Measurements from ENCODE around the gene PRSS36. TPM values are rescaled to one million over a fixed set of nuclear protein-coding genes. Genes with fewer than 3 reads are reported as not detected.
A peak's percentile ranks its signal among the peaks of the same experiment; 100 is the strongest.

The PRSS36 gene
- total RNA-seq, 1 donor from 2014 or later: 0.52 TPM

DNA sequence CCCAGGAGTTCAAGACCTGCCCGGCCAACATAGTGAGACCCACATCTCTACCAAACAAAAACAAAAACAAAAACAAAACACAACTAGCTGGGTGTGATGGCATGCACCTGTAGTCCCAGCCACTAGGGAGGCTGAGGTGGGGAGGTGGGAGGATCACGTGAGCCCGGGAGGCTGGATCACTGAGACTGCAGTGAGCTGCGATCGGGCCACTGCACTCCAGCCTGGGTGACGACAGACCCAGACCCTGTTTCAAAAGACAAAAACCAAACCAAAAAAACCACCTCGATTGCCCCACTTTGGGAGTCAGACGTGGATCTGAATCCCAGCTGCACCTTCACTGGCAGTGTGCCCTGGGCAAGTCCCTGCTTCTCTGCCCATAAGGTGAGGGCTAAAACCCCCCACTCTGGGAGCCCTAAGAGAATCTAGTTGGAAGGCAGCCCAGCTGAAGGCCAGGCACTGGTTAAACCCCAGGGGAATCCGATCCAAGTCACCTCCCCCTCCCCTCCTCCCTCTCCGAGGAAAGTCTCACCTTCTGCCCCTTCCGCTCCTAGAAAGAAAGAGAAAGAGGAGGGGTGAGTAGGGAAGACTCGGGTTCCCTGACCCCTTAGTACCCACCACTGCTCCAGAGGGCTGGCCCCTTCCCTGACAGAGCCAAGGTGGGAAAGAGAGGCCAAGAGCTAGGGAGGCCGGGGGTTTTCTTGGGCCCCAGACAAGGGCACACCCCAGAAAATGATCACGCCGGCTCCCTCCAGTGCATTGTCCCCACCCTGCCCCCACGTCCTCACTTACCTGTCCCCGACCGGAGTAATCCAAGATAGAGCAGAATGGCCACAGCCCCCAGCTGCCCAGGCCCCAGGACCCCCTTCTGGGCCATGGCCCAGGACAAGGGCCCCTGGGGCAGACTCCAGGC, 15.0 kb downstream of the PRSS36 start:
- Histone ChIP-seq H3K27me3 (ENCODE audit: control insufficient read depth in 3 of 3, insufficient read depth in 3 of 3, low read length in 3 of 3) (no peaks in the 10 kb centered on the region), H3K36me3 (ENCODE audit: control insufficient read depth in 3 of 3, insufficient read depth in 3 of 3, low read length in 3 of 3) (peaks cover 14 to 27% (median 26%) of the 10 kb centered on the region in 3 donors), H3K4me1 (ENCODE audit: control insufficient read depth in 3 of 3, insufficient read depth in 3 of 3, low read length in 3 of 3) (peaks cover 13 to 24% (median 14%) of the 10 kb centered on the region in 3 donors), H3K9ac (ENCODE audit: low read depth in 1 of 3, low read length in 3 of 3) (peak overlapping the region in 1 of 3 donors; percentile 8), H3K27ac (ENCODE audit: low read depth, low read length) (no peak overlapping the region), H3K9me3 (ENCODE audit: control insufficient read depth in 3 of 3, low read length in 3 of 3) (no peaks in the 10 kb centered on the region), H3K4me3 (ENCODE audit: low read length in 3 of 3) (no peak overlapping the region)

- H3K9me3 ChIP-seq (ENCODE audit: control insufficient read depth in 3 of 3, low read length in 3 of 3): no peaks in the 10 kb centered on the region
- H3K4me1 ChIP-seq (ENCODE audit: control insufficient read depth in 3 of 3, insufficient read depth in 3 of 3, low read length in 3 of 3): peaks cover 18 to 28% (median 19%) of the 10 kb centered on the region in 3 donors
- no peak overlapping the region for H3K27ac ChIP-seq (ENCODE audit: low read depth, low read length)
- H3K27me3 ChIP-seq (ENCODE audit: control insufficient read depth in 3 of 3, insufficient read depth in 3 of 3, low read length in 3 of 3): no peaks in the 10 kb centered on the region
- H3K36me3 ChIP-seq (ENCODE audit: control insufficient read depth in 3 of 3, insufficient read depth in 3 of 3, low read length in 3 of 3): peaks cover 21 to 35% (median 34%) of the 10 kb centered on the region in 3 donors
- H3K4me3 ChIP-seq (ENCODE audit: low read length in 3 of 3): no peak overlapping the region
- H3K9ac ChIP-seq (ENCODE audit: low read depth in 1 of 3, low read length in 3 of 3): peak overlapping the region in 1 of 3 donors; percentile 8
These were observed 15.7 kb downstream of the PRSS36 start for GRCh38 chr16:31134091-31134571.

DNA sequence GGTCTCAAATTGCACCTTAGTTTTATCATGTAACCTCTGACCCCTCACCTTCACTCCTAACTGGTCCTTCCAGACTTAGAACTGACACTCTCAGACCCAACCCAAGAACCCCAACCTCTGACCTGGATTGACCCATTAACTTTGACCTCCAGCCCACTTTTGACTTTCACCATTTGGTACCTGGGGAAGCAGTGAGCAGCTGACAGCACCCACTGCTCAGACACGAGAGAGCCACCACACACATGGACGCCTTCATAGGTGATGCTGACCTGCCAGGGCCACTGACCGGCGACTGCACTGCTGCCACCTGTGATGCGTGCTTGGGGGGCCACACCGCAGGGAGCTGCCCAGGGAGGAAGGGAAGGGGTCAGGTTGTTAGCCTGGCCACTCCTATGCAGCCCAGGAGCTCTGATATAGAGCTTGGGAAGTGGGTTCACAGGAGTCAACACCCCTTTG, 16.8 kb downstream of the PRSS36 start:
- Histone ChIP-seq H3K4me3 (ENCODE audit: low read length in 3 of 3) (no peak overlapping the region), H3K27ac (ENCODE audit: low read depth, low read length) (no peak overlapping the region), H3K36me3 (ENCODE audit: control insufficient read depth in 3 of 3, insufficient read depth in 3 of 3, low read length in 3 of 3) (peaks cover 22 to 43% (median 35%) of the 10 kb centered on the region in 3 donors), H3K9ac (ENCODE audit: low read depth in 1 of 3, low read length in 3 of 3) (no peak overlapping the region), H3K9me3 (ENCODE audit: control insufficient read depth in 3 of 3, low read length in 3 of 3) (no peaks in the 10 kb centered on the region), H3K4me1 (ENCODE audit: control insufficient read depth in 3 of 3, insufficient read depth in 3 of 3, low read length in 3 of 3) (peaks cover 17 to 27% (median 18%) of the 10 kb centered on the region in 3 donors), H3K27me3 (ENCODE audit: control insufficient read depth in 3 of 3, insufficient read depth in 3 of 3, low read length in 3 of 3) (no peaks in the 10 kb centered on the region)

DNA sequence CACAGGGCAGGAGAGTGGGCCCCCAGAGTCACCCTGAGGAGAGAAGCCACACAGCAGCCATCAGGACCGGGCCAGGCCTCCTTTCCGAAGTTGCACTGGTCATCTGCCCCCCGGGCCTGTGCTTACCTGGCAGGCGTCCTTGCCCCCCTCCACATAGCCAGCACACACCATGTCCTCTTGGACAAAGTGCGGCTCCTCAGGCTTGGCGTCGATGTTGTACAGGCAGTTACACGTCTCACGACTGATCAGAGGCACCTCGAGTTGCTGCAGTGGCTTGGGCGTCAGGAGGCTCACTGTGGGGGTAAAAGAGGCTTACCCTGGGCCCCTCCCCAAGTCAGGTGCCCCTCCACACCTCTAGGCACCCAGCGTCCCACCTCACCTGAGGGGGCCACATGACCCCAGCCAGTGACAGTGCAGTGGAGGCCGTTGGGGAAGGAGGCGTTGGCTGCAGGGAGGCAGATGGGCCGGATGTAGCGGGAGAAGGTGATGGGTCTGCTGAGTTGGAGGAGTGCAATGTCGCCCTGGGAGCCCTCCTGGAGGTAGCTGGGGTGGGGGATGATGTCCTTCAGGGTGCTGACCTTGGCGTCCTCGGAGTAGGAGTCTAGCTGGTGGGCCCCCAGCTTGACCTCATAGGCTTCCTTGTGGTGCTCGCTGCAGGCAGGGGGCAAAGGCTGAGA, 17.4 kb downstream of the PRSS36 start:
- H3K36me3 ChIP-seq (ENCODE audit: control insufficient read depth in 3 of 3, insufficient read depth in 3 of 3, low read length in 3 of 3): peaks cover 27 to 49% (median 41%) of the 10 kb centered on the region in 3 donors
- peaks cover 23 to 32% (median 23%) of the 10 kb centered on the region in 3 donors for H3K4me1 ChIP-seq (ENCODE audit: control insufficient read depth in 3 of 3, insufficient read depth in 3 of 3, low read length in 3 of 3)
- no peaks in the 10 kb centered on the region for H3K27me3 ChIP-seq (ENCODE audit: control insufficient read depth in 3 of 3, insufficient read depth in 3 of 3, low read length in 3 of 3)
- H3K9ac ChIP-seq (ENCODE audit: low read depth in 1 of 3, low read length in 3 of 3): no peak overlapping the region
- no peak overlapping the region for H3K27ac ChIP-seq (ENCODE audit: low read depth, low read length)
- no peaks in the 10 kb centered on the region for H3K9me3 ChIP-seq (ENCODE audit: control insufficient read depth in 3 of 3, low read length in 3 of 3)
- no peak overlapping the region for H3K4me3 ChIP-seq (ENCODE audit: low read length in 3 of 3)

GRCh38 chr16:31131841-31132271, 18.0 kb downstream of the PRSS36 start:
- H3K9me3 ChIP-seq (ENCODE audit: control insufficient read depth in 3 of 3, low read length in 3 of 3): no peaks in the 10 kb centered on the region
- H3K27me3 ChIP-seq (ENCODE audit: control insufficient read depth in 3 of 3, insufficient read depth in 3 of 3, low read length in 3 of 3): no peaks in the 10 kb centered on the region
- H3K27ac ChIP-seq (ENCODE audit: low read depth, low read length): no peak overlapping the region
- H3K4me3 ChIP-seq (ENCODE audit: low read length in 3 of 3): no peak overlapping the region
- H3K4me1 ChIP-seq (ENCODE audit: control insufficient read depth in 3 of 3, insufficient read depth in 3 of 3, low read length in 3 of 3): peaks cover 29 to 38% (median 29%) of the 10 kb centered on the region in 3 donors
- peaks cover 33 to 55% (median 46%) of the 10 kb centered on the region in 3 donors for H3K36me3 ChIP-seq (ENCODE audit: control insufficient read depth in 3 of 3, insufficient read depth in 3 of 3, low read length in 3 of 3)
- no peak overlapping the region for H3K9ac ChIP-seq (ENCODE audit: low read depth in 1 of 3, low read length in 3 of 3)

GRCh38 chr16:31131416-31131815, 18.4 kb downstream of the PRSS36 start:
- Histone ChIP-seq H3K9me3 (ENCODE audit: control insufficient read depth in 3 of 3, low read length in 3 of 3) (no peaks in the 10 kb centered on the region), H3K27me3 (ENCODE audit: control insufficient read depth in 3 of 3, insufficient read depth in 3 of 3, low read length in 3 of 3) (no peaks in the 10 kb centered on the region), H3K9ac (ENCODE audit: low read depth in 1 of 3, low read length in 3 of 3) (no peak overlapping the region), H3K4me3 (ENCODE audit: low read length in 3 of 3) (no peak overlapping the region), H3K4me1 (ENCODE audit: control insufficient read depth in 3 of 3, insufficient read depth in 3 of 3, low read length in 3 of 3) (peaks cover 32 to 41% (median 33%) of the 10 kb centered on the region in 3 donors), H3K27ac (ENCODE audit: low read depth, low read length) (no peak overlapping the region), H3K36me3 (ENCODE audit: control insufficient read depth in 3 of 3, insufficient read depth in 3 of 3, low read length in 3 of 3) (peaks cover 37 to 56% (median 48%) of the 10 kb centered on the region in 3 donors)

DNA sequence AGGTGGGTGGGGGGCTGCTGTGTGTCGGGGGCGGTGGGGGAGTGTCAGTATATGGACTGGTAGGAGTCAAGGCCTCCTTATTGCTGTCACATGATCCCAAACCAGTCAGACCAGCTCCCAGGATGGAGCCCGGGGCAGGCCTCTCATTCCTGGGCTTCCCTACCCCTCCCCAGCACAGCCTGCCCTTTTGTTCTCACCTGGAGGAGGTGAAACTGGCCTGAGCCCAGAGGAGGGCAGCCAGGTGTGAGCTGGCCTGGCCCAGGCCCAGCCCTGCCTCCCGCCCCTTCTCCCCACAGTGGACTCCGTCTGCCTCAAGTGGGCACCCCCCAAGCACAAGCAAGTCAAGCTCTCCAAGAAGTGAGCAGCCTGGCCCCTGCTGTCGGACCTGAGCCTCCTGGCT, 19.0 kb downstream of the PRSS36 start:
- H3K9ac ChIP-seq (ENCODE audit: low read depth in 1 of 3, low read length in 3 of 3): no peak overlapping the region
- no peak overlapping the region for H3K4me3 ChIP-seq (ENCODE audit: low read length in 3 of 3)
- H3K27ac ChIP-seq (ENCODE audit: low read depth, low read length): no peak overlapping the region
- H3K4me1 ChIP-seq (ENCODE audit: control insufficient read depth in 3 of 3, insufficient read depth in 3 of 3, low read length in 3 of 3): peaks cover 35 to 43% (median 35%) of the 10 kb centered on the region in 3 donors
- no peaks in the 10 kb centered on the region for H3K9me3 ChIP-seq (ENCODE audit: control insufficient read depth in 3 of 3, low read length in 3 of 3)
- H3K27me3 ChIP-seq (ENCODE audit: control insufficient read depth in 3 of 3, insufficient read depth in 3 of 3, low read length in 3 of 3): no peaks in the 10 kb centered on the region
- H3K36me3 ChIP-seq (ENCODE audit: control insufficient read depth in 3 of 3, insufficient read depth in 3 of 3, low read length in 3 of 3): peaks cover 41 to 56% (median 48%) of the 10 kb centered on the region in 3 donors

- Histone ChIP-seq H3K9me3 (ENCODE audit: control insufficient read depth in 3 of 3, low read length in 3 of 3) (no peaks in the 10 kb centered on the region), H3K4me1 (ENCODE audit: control insufficient read depth in 3 of 3, insufficient read depth in 3 of 3, low read length in 3 of 3) (peaks cover 35 to 43% (median 35%) of the 10 kb centered on the region in 3 donors), H3K9ac (ENCODE audit: low read depth in 1 of 3, low read length in 3 of 3) (no peak overlapping the region), H3K36me3 (ENCODE audit: control insufficient read depth in 3 of 3, insufficient read depth in 3 of 3, low read length in 3 of 3) (peaks cover 45 to 56% (median 48%) of the 10 kb centered on the region in 3 donors), H3K27ac (ENCODE audit: low read depth, low read length) (no peak overlapping the region), H3K27me3 (ENCODE audit: control insufficient read depth in 3 of 3, insufficient read depth in 3 of 3, low read length in 3 of 3) (no peaks in the 10 kb centered on the region), H3K4me3 (ENCODE audit: low read length in 3 of 3) (no peak overlapping the region)
These were observed 19.5 kb downstream of the PRSS36 start for GRCh38 chr16:31130336-31130891.

- Histone ChIP-seq H3K4me1 (ENCODE audit: control insufficient read depth in 3 of 3, insufficient read depth in 3 of 3, low read length in 3 of 3) (peaks cover 35 to 39% (median 35%) of the 10 kb centered on the region in 3 donors), H3K9me3 (ENCODE audit: control insufficient read depth in 3 of 3, low read length in 3 of 3) (no peaks in the 10 kb centered on the region), H3K36me3 (ENCODE audit: control insufficient read depth in 3 of 3, insufficient read depth in 3 of 3, low read length in 3 of 3) (peaks cover 45 to 60% (median 53%) of the 10 kb centered on the region in 3 donors), H3K27me3 (ENCODE audit: control insufficient read depth in 3 of 3, insufficient read depth in 3 of 3, low read length in 3 of 3) (no peaks in the 10 kb centered on the region), H3K4me3 (ENCODE audit: low read length in 3 of 3) (peak overlapping the region in 1 of 3 donors; percentile 13), H3K9ac (ENCODE audit: low read depth in 1 of 3, low read length in 3 of 3) (peak overlapping the region; percentile 32 to 76 (median 70)), H3K27ac (ENCODE audit: low read depth, low read length) (peak overlapping the region; percentile 74)
These were observed 20.1 kb downstream of the PRSS36 start for GRCh38 chr16:31129568-31130335.
